Peyer's patch (tissue), 4 donors: Measurements from ENCODE around the gene DNAH17.

ENCODE experiments used
- CTCF ChIP-seq, 6 experiments: fragments of 450-650 bp in 4 of 6; fragments of 200-600 bp in 2 of 6; sonication (generic) in 1 of 6; IDR thresholded peaks; one replicate each; pipeline ENCODE4 v1.5.1; 2017 to 2019; ENCODE audit warnings: antibody characterized with exemption in 6 of 6, mild to moderate bottlenecking in 3 of 6, moderate library complexity in 1 of 6
- POLR2A ChIP-seq, 2 donors: fragments of 450-650 bp; IDR thresholded peaks; one replicate each; pipeline ENCODE4 v1.5.1; 2017; ENCODE audit warnings: antibody characterized with exemption in 2 of 2, mild to moderate bottlenecking in 2 of 2, moderate library complexity in 2 of 2

DNA sequence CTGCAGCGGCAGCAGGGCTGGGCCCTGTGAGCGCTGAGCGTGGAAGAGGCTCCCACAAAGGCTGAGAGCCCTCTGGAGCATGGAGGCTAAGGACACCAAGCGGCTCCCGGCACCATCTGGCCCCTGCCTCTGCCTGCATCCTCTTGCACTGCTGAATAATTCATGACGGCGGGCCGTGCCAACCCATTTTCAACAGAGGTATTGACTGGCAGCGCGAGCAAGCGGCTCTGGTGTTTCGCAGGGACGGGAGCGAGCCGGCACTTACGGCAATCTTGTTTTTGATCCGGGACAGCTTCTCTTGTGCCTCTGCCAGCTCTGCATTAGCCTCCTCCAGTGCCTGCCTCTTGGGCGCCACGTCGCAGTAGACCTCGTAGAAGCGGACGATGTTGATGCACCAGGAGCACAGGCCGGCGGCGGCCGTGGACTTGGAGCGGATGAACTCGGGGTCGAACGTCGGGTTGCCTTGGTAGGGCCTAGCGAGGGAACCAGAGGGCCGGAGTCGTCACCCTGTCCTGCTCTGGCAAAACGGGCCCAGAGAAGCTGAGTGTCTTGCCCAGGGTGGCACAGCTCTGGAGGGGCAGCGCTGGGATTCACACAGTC is 118.4 kb downstream of the DNAH17 start:
- no peak for TF ChIP-seq POLR2A (IDR thresholded peaks at IDR 0.05)
- TF ChIP-seq CTCF (IDR thresholded peaks at IDR 0.05), result no peak
